Liver (tissue), 3 donors: ENCODE measurements around the gene PILRB.

Source experiments
- CTCF ChIP-seq: fragments of 150-350 bp; IDR thresholded peaks from 2 replicates; pipeline ENCODE4 v1.5.1; 2017; ENCODE audit warnings: improper control_type of control experiment, low read depth, low read length; ENCODE audit not compliant: missing input control
- EGR1 ChIP-seq, 2 donors: IDR thresholded peaks; 2 replicates each; pipeline ENCODE4 v1.6.1; 2016 to 2018; ENCODE audit warnings: antibody characterized with exemption in 2 of 2, low read depth in 2 of 2
- FOXA1 ChIP-seq: IDR thresholded peaks from 2 replicates; pipeline ENCODE4 v1.6.1; 2016; ENCODE audit warnings: antibody characterized with exemption
- HNF4A ChIP-seq, 2 donors: conservative IDR thresholded peaks; 2 replicates each; pipeline ENCODE4 v1.6.1; 2016; ENCODE audit warnings: antibody characterized with exemption in 2 of 2, mild to moderate bottlenecking in 2 of 2
- MAX ChIP-seq: IDR thresholded peaks from 2 replicates; pipeline ENCODE4 v1.6.1; 2016; ENCODE audit warnings: antibody characterized with exemption
- SP1 ChIP-seq: IDR thresholded peaks from 2 replicates; pipeline ENCODE4 v1.6.1; 2018; ENCODE audit warnings: antibody characterized with exemption, mild to moderate bottlenecking
- TAF1 ChIP-seq: conservative IDR thresholded peaks from 2 replicates; pipeline ENCODE4 v1.6.1; 2016; ENCODE audit warnings: antibody characterized with exemption, mild to moderate bottlenecking
- YY1 ChIP-seq: IDR thresholded peaks from 2 replicates; pipeline ENCODE4 v1.6.1; 2016; ENCODE audit warnings: antibody characterized with exemption, mild to moderate bottlenecking
- TF ChIP-seq, protein P1 (sequence below): IDR thresholded peaks from 2 replicates; pipeline ENCODE4 v1.6.1; 2016; ENCODE audit warnings: antibody characterized with exemption, mild to moderate bottlenecking
- donor health status: healthy.
- donor health status: healthy.

DNA sequence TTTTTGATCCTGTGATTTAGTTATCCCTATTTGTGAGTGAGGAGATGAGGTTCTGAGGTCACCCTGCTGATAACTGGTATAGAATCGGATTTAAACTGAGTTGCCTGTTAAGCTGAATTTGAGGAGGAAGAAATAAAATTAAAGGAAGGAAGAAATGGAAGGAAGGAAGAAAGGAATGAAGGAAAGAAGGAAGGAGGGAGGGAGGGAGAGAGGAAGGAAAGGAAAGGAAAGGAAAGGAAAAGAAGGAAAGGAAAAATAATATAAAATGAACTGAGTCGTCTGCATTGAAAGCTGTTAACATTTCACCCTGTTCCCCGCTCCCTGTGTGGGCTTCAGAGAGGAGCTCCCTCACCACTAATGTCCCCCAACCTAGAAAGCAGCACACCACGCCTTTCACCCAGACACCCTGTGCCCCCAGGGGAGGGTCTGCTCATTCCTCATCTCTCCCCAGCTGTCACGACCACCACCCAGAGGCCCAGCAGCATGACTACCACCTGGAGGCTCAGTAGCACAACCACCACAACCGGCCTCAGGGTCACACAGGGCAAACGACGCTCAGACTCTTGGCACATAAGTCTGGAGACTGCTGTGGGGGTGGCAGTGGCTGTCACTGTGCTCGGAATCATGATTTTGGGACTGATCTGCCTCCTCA is 31.6 kb downstream of the PILRB start:
- TF ChIP-seq CTCF = no peak
- no peak for TF ChIP-seq EGR1 (IDR thresholded peaks at IDR 0.05; ENCODE audit: low read depth in 2 of 2)
- no peak for TF ChIP-seq SP1
- no peak for TF ChIP-seq TAF1
- TF ChIP-seq, protein P1, sequence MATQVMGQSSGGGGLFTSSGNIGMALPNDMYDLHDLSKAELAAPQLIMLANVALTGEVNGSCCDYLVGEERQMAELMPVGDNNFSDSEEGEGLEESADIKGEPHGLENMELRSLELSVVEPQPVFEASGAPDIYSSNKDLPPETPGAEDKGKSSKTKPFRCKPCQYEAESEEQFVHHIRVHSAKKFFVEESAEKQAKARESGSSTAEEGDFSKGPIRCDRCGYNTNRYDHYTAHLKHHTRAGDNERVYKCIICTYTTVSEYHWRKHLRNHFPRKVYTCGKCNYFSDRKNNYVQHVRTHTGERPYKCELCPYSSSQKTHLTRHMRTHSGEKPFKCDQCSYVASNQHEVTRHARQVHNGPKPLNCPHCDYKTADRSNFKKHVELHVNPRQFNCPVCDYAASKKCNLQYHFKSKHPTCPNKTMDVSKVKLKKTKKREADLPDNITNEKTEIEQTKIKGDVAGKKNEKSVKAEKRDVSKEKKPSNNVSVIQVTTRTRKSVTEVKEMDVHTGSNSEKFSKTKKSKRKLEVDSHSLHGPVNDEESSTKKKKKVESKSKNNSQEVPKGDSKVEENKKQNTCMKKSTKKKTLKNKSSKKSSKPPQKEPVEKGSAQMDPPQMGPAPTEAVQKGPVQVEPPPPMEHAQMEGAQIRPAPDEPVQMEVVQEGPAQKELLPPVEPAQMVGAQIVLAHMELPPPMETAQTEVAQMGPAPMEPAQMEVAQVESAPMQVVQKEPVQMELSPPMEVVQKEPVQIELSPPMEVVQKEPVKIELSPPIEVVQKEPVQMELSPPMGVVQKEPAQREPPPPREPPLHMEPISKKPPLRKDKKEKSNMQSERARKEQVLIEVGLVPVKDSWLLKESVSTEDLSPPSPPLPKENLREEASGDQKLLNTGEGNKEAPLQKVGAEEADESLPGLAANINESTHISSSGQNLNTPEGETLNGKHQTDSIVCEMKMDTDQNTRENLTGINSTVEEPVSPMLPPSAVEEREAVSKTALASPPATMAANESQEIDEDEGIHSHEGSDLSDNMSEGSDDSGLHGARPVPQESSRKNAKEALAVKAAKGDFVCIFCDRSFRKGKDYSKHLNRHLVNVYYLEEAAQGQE = no peak
- TF ChIP-seq MAX = no peak
- no peak for TF ChIP-seq YY1
- TF ChIP-seq HNF4A (conservative IDR thresholded peaks at IDR 0.05) = no peak
- TF ChIP-seq FOXA1 = no peak
